H9 (cell line): ENCODE measurements around the gene LCNL1. TPM values are rescaled to one million over a fixed set of nuclear protein-coding genes. Genes with fewer than 3 reads are reported as not detected.
A peak's percentile ranks its signal among the peaks of the same experiment; 100 is the strongest.

ENCODE experiments used
- DNase-seq: peaks from one replicate; pipeline ENCODE4 v3.0.0-alpha.2; 2017
- H2AFZ ChIP-seq: one replicate; pipeline ENCODE4 v1.6.1; 2013; ENCODE audit warnings: mild to moderate bottlenecking, low read length, control low read depth, moderate library complexity
- H2AK5ac ChIP-seq: 2 replicates; pipeline ENCODE4 v1.6.1; 2013; ENCODE audit warnings: low read length, control low read depth, mixed read lengths; ENCODE audit not compliant: insufficient read length
- H2BK120ac ChIP-seq: one replicate; pipeline ENCODE4 v1.6.1; 2013; ENCODE audit warnings: low read depth, mild to moderate bottlenecking, low read length, control low read depth, inconsistent platforms; ENCODE audit not compliant: poor library complexity, severe bottlenecking
- H2BK12ac ChIP-seq: 2 replicates; pipeline ENCODE4 v1.6.1; 2013; ENCODE audit warnings: low read length, control low read depth, mixed read lengths, low read depth; ENCODE audit not compliant: insufficient read length
- H2BK15ac ChIP-seq: 2 replicates; pipeline ENCODE4 v1.6.1; 2013; ENCODE audit warnings: low read depth, low read length, control low read depth
- H2BK20ac ChIP-seq: one replicate; pipeline ENCODE4 v1.6.1; 2013; ENCODE audit warnings: low read depth, mild to moderate bottlenecking, low read length, control low read depth, inconsistent platforms; ENCODE audit not compliant: poor library complexity, severe bottlenecking
- H2BK5ac ChIP-seq: 2 replicates; pipeline ENCODE4 v1.6.1; 2013; ENCODE audit warnings: low read length, control low read depth, mixed read lengths; ENCODE audit not compliant: insufficient read length
- H3K14ac ChIP-seq: 2 replicates; pipeline ENCODE4 v1.6.1; 2013; ENCODE audit warnings: low read length, control low read depth; ENCODE audit not compliant: insufficient read depth
- H3K18ac ChIP-seq: 2 replicates; pipeline ENCODE4 v1.6.1; 2013; ENCODE audit warnings: low read depth, mild to moderate bottlenecking, mixed read lengths, low read length, control low read depth; ENCODE audit not compliant: insufficient read length
- H3K23ac ChIP-seq: 2 replicates; pipeline ENCODE4 v1.6.1; 2013; ENCODE audit warnings: low read length, control low read depth, mixed read lengths, low read depth; ENCODE audit not compliant: insufficient read length
- H3K23me2 ChIP-seq: 2 replicates; pipeline ENCODE4 v1.6.1; 2013; ENCODE audit warnings: low read depth, mild to moderate bottlenecking, mixed read lengths, low read length, control low read depth; ENCODE audit not compliant: insufficient read length, poor library complexity, severe bottlenecking
- H3K27ac ChIP-seq: 2 replicates; pipeline ENCODE4 v1.5.1; 2013; ENCODE audit warnings: low read length, control low read depth, mixed read lengths, low read depth; ENCODE audit not compliant: insufficient read length
- H3K27me3 ChIP-seq: 2 replicates; pipeline ENCODE4 v1.6.1; 2013; ENCODE audit warnings: low read length, control low read depth, inconsistent platforms; ENCODE audit not compliant: insufficient read depth
- H3K4ac ChIP-seq: 2 replicates; pipeline ENCODE4 v1.6.1; 2013; ENCODE audit warnings: low read depth, mild to moderate bottlenecking, control low read depth, inconsistent platforms, low read length, moderate library complexity
- H3K4me1 ChIP-seq: 2 replicates; pipeline ENCODE4 v1.6.1; 2013; ENCODE audit warnings: low read length, control low read depth, inconsistent platforms; ENCODE audit not compliant: insufficient read depth
- H3K4me2 ChIP-seq: 2 replicates; pipeline ENCODE4 v1.6.1; 2013; ENCODE audit warnings: low read length, control low read depth, mixed read lengths; ENCODE audit not compliant: insufficient read length, insufficient read depth
- H3K56ac ChIP-seq: 2 replicates; pipeline ENCODE4 v1.6.1; 2013; ENCODE audit warnings: low read depth, mild to moderate bottlenecking, mixed read lengths, low read length, control low read depth; ENCODE audit not compliant: insufficient read length
- H3K79me1 ChIP-seq: 2 replicates; pipeline ENCODE4 v1.6.1; 2013; ENCODE audit warnings: low read depth, mild to moderate bottlenecking, moderate library complexity, low read length, control low read depth, inconsistent platforms; ENCODE audit not compliant: insufficient read depth, poor library complexity, severe bottlenecking
- H3K79me2 ChIP-seq: 2 replicates; pipeline ENCODE4 v1.6.1; 2013; ENCODE audit warnings: low read length, control low read depth, inconsistent platforms; ENCODE audit not compliant: insufficient read depth
- H3K9ac ChIP-seq: 2 replicates; pipeline ENCODE4 v1.6.1; 2013; ENCODE audit warnings: low read length, control low read depth, mixed read lengths; ENCODE audit not compliant: insufficient read length; ENCODE audit errors: extremely low read depth
- H3K9me3 ChIP-seq: one replicate; pipeline ENCODE4 v1.6.1; 2013; ENCODE audit warnings: low read depth, low read length, inconsistent platforms; ENCODE audit not compliant: control insufficient read depth
- H3T11ph ChIP-seq: one replicate; pipeline ENCODE4 v1.6.1; 2013; ENCODE audit warnings: mild to moderate bottlenecking, low read length, control low read depth, inconsistent platforms
- H4K20me1 ChIP-seq: one replicate; pipeline ENCODE4 v1.6.1; 2013; ENCODE audit not compliant: control insufficient read depth, insufficient read length, insufficient read depth
- H4K5ac ChIP-seq: 2 replicates; pipeline ENCODE4 v1.6.1; 2013; ENCODE audit warnings: low read depth, mild to moderate bottlenecking, mixed read lengths, low read length, control low read depth; ENCODE audit not compliant: insufficient read length
- H4K8ac ChIP-seq: replicated peaks from 2 replicates; pipeline ENCODE4 v1.6.1; 2013; ENCODE audit warnings: low read length, control low read depth, mixed read lengths, low read depth; ENCODE audit not compliant: insufficient read length
- H4K91ac ChIP-seq: 2 replicates; pipeline ENCODE4 v1.6.1; 2013; ENCODE audit warnings: low read depth, mild to moderate bottlenecking, moderate library complexity, mixed read lengths, low read length, control low read depth; ENCODE audit not compliant: insufficient read length
- H3K27ac Mint-ChIP-seq, 3 experiments: 2 replicates in 2 of 3; 3 replicates in 1 of 3; pipeline ENCODE4 v1.8.0; 2020 to 2021; ENCODE audit warnings: mixed read lengths in 3 of 3, mild to moderate bottlenecking in 1 of 3, moderate library complexity in 1 of 3
- H3K27me3 Mint-ChIP-seq: 2 replicates; pipeline ENCODE4 v1.8.0; 2021; ENCODE audit warnings: low read depth, mild to moderate bottlenecking, moderate library complexity, mixed read lengths
- H3K36me3 Mint-ChIP-seq, 3 experiments: 2 replicates in 2 of 3; 3 replicates in 1 of 3; pipeline ENCODE4 v1.8.0; 2020 to 2021; ENCODE audit warnings: low read depth in 3 of 3, mixed read lengths in 3 of 3; ENCODE audit not compliant: insufficient read depth in 1 of 3
- H3K4me1 Mint-ChIP-seq, 2 experiments: 2 replicates each; pipeline ENCODE4 v1.8.0; 2020; ENCODE audit warnings: mixed read lengths in 2 of 2
- H3K4me3 Mint-ChIP-seq, 2 experiments: 2 replicates in 1 of 2; 3 replicates in 1 of 2; pipeline ENCODE4 v1.8.0; 2020 to 2021; ENCODE audit warnings: mild to moderate bottlenecking in 2 of 2, mixed read lengths in 2 of 2, moderate library complexity in 1 of 2
- H3K9me3 Mint-ChIP-seq, 2 experiments: 2 replicates in 1 of 2; 3 replicates in 1 of 2; pipeline ENCODE4 v1.8.0; 2020; ENCODE audit warnings: mild to moderate bottlenecking in 2 of 2, mixed read lengths in 2 of 2, moderate library complexity in 1 of 2
- WGBS: extraction: QIAGEN DNeasy Blood & Tissue Kit; methylation state at CpG from one replicate; pipeline ENCODE4 v1.1.7; 2013; ENCODE audit warnings: missing lambda C conversion rate, low lambda C conversion rate, mixed read lengths; ENCODE audit not compliant: insufficient read length; ENCODE audit errors: extremely low coverage; 5-methylcytosine and 5-hydroxymethylcytosine counted together
- total RNA-seq: library from RNA; stranded (reverse); gene quantifications from 2 replicates; pipeline ENCODE4 v1.2.1, GENCODE V29; 2021
- TF ChIP-seq, protein P1 (sequence below): fragments of 200-600 bp; sonication (generic); conservative IDR thresholded peaks from 3 replicates; pipeline ENCODE4 v1.8.0; 2021; ENCODE audit warnings: antibody characterized with exemption, mild to moderate bottlenecking

Gene LCNL1
- total RNA-seq, 1 experiment from 2014 or later, result 0.20 TPM

DNA sequence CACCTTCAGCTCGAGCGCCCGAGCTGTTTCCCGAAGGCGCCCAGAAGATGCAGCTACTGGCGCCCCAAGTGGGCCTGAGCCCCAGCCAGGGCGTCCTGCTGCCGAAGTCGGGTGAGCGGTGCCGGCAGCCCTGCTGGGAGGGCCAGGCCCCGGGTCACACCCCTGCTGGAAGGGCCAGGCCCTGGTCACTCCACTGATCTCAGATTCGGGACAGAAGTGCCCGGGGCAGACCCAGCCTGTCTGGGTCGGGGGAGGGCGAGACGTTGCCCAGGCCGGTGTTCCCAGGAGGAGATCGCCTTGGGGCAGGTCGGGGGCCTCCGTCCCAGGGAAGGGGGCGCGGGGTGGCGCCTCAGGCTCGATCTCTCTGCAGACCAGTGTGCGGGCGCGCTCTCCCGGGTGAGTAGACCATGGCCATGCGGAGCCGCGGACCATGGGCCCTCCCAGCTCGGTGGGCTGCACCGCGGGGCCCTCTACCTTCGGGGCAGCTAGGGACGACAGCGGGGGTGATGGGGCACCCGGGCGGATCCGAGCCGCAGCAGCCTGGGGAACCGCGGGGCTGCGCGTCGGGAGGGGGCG lies 2.3 kb downstream of the LCNL1 start:
- Histone ChIP-seq H3T11ph (no peak overlapping the region), H4K5ac (no peak overlapping the region), H2BK120ac (no peak overlapping the region), H3K4ac (no peak overlapping the region), H3K9ac (no peak overlapping the region), H3K79me2 (no peaks in the 10 kb centered on the region), H2AK5ac (no peak overlapping the region), H4K20me1 (no peaks in the 10 kb centered on the region), H2BK12ac (no peak overlapping the region), H3K27ac (no peak overlapping the region), H3K9me3 (no peaks in the 10 kb centered on the region), H4K91ac (no peak overlapping the region), H3K4me2 (peak overlapping the region; percentile 9), H2BK5ac (no peak overlapping the region), H2AFZ (no peak overlapping the region), H2BK20ac (no peak overlapping the region), H3K27me3 (no peaks in the 10 kb centered on the region), H3K23me2 (no peaks in the 10 kb centered on the region), H3K14ac (no peak overlapping the region), H3K18ac (no peak overlapping the region), H3K23ac (no peak overlapping the region), H4K8ac (no peak overlapping the region), H2BK15ac (no peak overlapping the region), H3K4me1 (no peaks in the 10 kb centered on the region), H3K79me1 (no peaks in the 10 kb centered on the region), H3K56ac (no peak overlapping the region)
- peaks cover 2 to 7% of the 10 kb centered on the region in 2 experiments; a peak in 3 of 4 replicates for H3K4me1 Mint-ChIP-seq
- no peak for DNase-seq
- peaks cover 11% of the 10 kb centered on the region for H3K27me3 Mint-ChIP-seq
- H3K27ac Mint-ChIP-seq, result no peak overlapping the region
- no peaks in the 10 kb centered on the region for H3K9me3 Mint-ChIP-seq
- H3K36me3 Mint-ChIP-seq, result peaks cover 0 to 3% (median 0%) of the 10 kb centered on the region in 3 experiments; a peak in 1 of 7 replicates
- TF ChIP-seq, protein P1, sequence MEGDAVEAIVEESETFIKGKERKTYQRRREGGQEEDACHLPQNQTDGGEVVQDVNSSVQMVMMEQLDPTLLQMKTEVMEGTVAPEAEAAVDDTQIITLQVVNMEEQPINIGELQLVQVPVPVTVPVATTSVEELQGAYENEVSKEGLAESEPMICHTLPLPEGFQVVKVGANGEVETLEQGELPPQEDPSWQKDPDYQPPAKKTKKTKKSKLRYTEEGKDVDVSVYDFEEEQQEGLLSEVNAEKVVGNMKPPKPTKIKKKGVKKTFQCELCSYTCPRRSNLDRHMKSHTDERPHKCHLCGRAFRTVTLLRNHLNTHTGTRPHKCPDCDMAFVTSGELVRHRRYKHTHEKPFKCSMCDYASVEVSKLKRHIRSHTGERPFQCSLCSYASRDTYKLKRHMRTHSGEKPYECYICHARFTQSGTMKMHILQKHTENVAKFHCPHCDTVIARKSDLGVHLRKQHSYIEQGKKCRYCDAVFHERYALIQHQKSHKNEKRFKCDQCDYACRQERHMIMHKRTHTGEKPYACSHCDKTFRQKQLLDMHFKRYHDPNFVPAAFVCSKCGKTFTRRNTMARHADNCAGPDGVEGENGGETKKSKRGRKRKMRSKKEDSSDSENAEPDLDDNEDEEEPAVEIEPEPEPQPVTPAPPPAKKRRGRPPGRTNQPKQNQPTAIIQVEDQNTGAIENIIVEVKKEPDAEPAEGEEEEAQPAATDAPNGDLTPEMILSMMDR, result no peak
- no CpG with 5 or more reads among the region's 48 CpGs for WGBS
- no peak overlapping the region for H3K4me3 Mint-ChIP-seq
